Activated naive CD8-positive, alpha-beta T cell treated with anti-CD3 and anti-CD28 coated beads, Interleukin-2, amount 10 ng/mL, durations not matched to agents 7 days and 5 days (primary cell): ENCODE data around the gene HNRNPA2B1. TPM values are rescaled to one million over a fixed set of nuclear protein-coding genes. Genes with fewer than 3 reads are reported as not detected.

Experiments used
- total RNA-seq, 2 experiments: library from RNA; stranded (reverse); gene quantifications; one replicate each; pipeline ENCODE4 v1.2.3, GENCODE V29; 2021

Gene HNRNPA2B1
- total RNA-seq, 2 experiments from 2014 or later: 653 to 667 TPM

Other genes starting within 250 kb of the HNRNPA2B1 start
- gene NFE2L3, start 48.5 kb downstream of the HNRNPA2B1 start, total RNA-seq: 10 to 100 TPM in 1 of 2 experiments, 1 to 10 TPM in 1; 10.0 to 10.3 TPM
- 100 to 1,000 TPM; 227 to 235 TPM for gene CBX3, start 999 bp upstream of the HNRNPA2B1 start, total RNA-seq
- 10 to 100 TPM; 31.0 to 31.6 TPM for gene SNX10, start 91.1 kb upstream of the HNRNPA2B1 start, total RNA-seq